Measurements from ENCODE around the gene MLLT6. TPM values are rescaled to one million over a fixed set of nuclear protein-coding genes. Genes with fewer than 3 reads are reported as not detected.

MLLT6 gene
- total and polyA plus RNA-seq, 2 of the 13 experiments (the other 11 are each of a cell fraction or from before 2014, with no cell fraction given), result 50.7 to 69.5 TPM

GRCh38 chr17:38747463-38748148 is 42.5 kb downstream of the MLLT6 start (continued):
- TF ChIP-seq, protein P1, sequence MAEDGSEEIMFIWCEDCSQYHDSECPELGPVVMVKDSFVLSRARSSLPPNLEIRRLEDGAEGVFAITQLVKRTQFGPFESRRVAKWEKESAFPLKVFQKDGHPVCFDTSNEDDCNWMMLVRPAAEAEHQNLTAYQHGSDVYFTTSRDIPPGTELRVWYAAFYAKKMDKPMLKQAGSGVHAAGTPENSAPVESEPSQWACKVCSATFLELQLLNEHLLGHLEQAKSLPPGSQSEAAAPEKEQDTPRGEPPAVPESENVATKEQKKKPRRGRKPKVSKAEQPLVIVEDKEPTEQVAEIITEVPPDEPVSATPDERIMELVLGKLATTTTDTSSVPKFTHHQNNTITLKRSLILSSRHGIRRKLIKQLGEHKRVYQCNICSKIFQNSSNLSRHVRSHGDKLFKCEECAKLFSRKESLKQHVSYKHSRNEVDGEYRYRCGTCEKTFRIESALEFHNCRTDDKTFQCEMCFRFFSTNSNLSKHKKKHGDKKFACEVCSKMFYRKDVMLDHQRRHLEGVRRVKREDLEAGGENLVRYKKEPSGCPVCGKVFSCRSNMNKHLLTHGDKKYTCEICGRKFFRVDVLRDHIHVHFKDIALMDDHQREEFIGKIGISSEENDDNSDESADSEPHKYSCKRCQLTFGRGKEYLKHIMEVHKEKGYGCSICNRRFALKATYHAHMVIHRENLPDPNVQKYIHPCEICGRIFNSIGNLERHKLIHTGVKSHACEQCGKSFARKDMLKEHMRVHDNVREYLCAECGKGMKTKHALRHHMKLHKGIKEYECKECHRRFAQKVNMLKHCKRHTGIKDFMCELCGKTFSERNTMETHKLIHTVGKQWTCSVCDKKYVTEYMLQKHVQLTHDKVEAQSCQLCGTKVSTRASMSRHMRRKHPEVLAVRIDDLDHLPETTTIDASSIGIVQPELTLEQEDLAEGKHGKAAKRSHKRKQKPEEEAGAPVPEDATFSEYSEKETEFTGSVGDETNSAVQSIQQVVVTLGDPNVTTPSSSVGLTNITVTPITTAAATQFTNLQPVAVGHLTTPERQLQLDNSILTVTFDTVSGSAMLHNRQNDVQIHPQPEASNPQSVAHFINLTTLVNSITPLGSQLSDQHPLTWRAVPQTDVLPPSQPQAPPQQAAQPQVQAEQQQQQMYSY (CRISPR knock-in tag; IDR thresholded peaks at IDR 0.05), result no peak
- no peak for TF ChIP-seq HMG20A (CRISPR knock-in tag; IDR thresholded peaks at IDR 0.05; ENCODE audit: borderline replicate concordance)
- TF ChIP-seq ZNF770 (CRISPR knock-in tag; IDR thresholded peaks at IDR 0.05), result no peak
- no peak for TF ChIP-seq ZBTB14 (CRISPR knock-in tag; IDR thresholded peaks at IDR 0.05)
- no peak for TF ChIP-seq RFX3 (CRISPR knock-in tag; IDR thresholded peaks at IDR 0.05)
- no peak; the same call in 1 of the 2 replicates for TF ChIP-seq NCOA2 (CRISPR knock-in tag; IDR thresholded peaks at IDR 0.05)
- TF ChIP-seq, protein P2, sequence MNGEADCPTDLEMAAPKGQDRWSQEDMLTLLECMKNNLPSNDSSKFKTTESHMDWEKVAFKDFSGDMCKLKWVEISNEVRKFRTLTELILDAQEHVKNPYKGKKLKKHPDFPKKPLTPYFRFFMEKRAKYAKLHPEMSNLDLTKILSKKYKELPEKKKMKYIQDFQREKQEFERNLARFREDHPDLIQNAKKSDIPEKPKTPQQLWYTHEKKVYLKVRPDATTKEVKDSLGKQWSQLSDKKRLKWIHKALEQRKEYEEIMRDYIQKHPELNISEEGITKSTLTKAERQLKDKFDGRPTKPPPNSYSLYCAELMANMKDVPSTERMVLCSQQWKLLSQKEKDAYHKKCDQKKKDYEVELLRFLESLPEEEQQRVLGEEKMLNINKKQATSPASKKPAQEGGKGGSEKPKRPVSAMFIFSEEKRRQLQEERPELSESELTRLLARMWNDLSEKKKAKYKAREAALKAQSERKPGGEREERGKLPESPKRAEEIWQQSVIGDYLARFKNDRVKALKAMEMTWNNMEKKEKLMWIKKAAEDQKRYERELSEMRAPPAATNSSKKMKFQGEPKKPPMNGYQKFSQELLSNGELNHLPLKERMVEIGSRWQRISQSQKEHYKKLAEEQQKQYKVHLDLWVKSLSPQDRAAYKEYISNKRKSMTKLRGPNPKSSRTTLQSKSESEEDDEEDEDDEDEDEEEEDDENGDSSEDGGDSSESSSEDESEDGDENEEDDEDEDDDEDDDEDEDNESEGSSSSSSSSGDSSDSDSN (CRISPR knock-in tag; IDR thresholded peaks at IDR 0.05), result peak; percentile 47; the same call in 1 of the 2 replicates
- no peak for TF ChIP-seq ZNF703 (CRISPR knock-in tag; IDR thresholded peaks at IDR 0.05; ENCODE audit: borderline replicate concordance)
- TF ChIP-seq HMGXB3 (CRISPR knock-in tag; IDR thresholded peaks at IDR 0.05; ENCODE audit: borderline replicate concordance), result no peak
- TF ChIP-seq TCF7L2 (IDR thresholded peaks at IDR 0.05; ENCODE audit: low read depth, low read length), result no peak
- TF ChIP-seq ZNF292 (CRISPR knock-in tag; IDR thresholded peaks at IDR 0.05; ENCODE audit: borderline replicate concordance, low read depth), result no peak

Data from HepG2 (cell line).